Activated CD8-positive, alpha-beta memory T cell treated with anti-CD3 and anti-CD28 coated beads for 4 hours (primary cell): ENCODE data around the gene RNU6-8.

ENCODE experiments used
- DNase-seq, 2 donors: peaks; one replicate each; pipeline ENCODE4 v3.0.0-alpha.2; 2020; ENCODE audit warnings: low read depth in 2 of 2

Gene RNU6-8

GRCh38 chr14:32203928-32204357 lies 874 bp upstream of the RNU6-8 start:
- DNase-seq: no peak

- no peak for DNase-seq
Measured at GRCh38 chr14:32202491-32202997, 525 bp downstream of the RNU6-8 start.

GRCh38 chr14:32201816-32202490 lies 1.1 kb downstream of the RNU6-8 start, which contains the start of gene RNU6-7:
Gene RNU6-7 (plus strand): TSS chr14:32202045.
- DNase-seq: no peak

- peak; percentile 24 to 49 for DNase-seq
Measured at GRCh38 chr14:32201193-32201815, 1.8 kb downstream of the RNU6-8 start.

- DNase-seq: no peak
Measured at GRCh38 chr14:32200368-32201192, 2.5 kb downstream of the RNU6-8 start.

- DNase-seq: no peak
Measured at GRCh38 chr14:32197919-32198318, 5.2 kb downstream of the RNU6-8 start.

- no peak for DNase-seq
Measured at GRCh38 chr14:32195636-32196035, 7.4 kb downstream of the RNU6-8 start.

GRCh38 chr14:32193532-32193931 lies 9.5 kb downstream of the RNU6-8 start:
- no peak for DNase-seq

- DNase-seq: no peak
Measured at GRCh38 chr14:32192712-32193373, 10.2 kb downstream of the RNU6-8 start.

- DNase-seq: no peak
Measured at GRCh38 chr14:32190673-32191072, 12.4 kb downstream of the RNU6-8 start.

GRCh38 chr14:32189811-32190210 lies 13.3 kb downstream of the RNU6-8 start:
- no peak for DNase-seq

GRCh38 chr14:32186248-32186647 lies 16.8 kb downstream of the RNU6-8 start:
- DNase-seq: no peak

- DNase-seq: no peak
Measured at GRCh38 chr14:32185097-32185496, 18.0 kb downstream of the RNU6-8 start.

GRCh38 chr14:32183151-32184058 lies 19.7 kb downstream of the RNU6-8 start:
- no peak for DNase-seq

- DNase-seq: no peak
Measured at GRCh38 chr14:32171469-32171868, 31.6 kb downstream of the RNU6-8 start.

GRCh38 chr14:32169191-32169590 lies 33.9 kb downstream of the RNU6-8 start:
- DNase-seq: no peak

GRCh38 chr14:32167907-32168306 lies 35.2 kb downstream of the RNU6-8 start:
- DNase-seq: no peak

- DNase-seq: no peak
Measured at GRCh38 chr14:32166924-32167323, 36.1 kb downstream of the RNU6-8 start.

GRCh38 chr14:32166029-32166428 lies 37.0 kb downstream of the RNU6-8 start:
- no peak for DNase-seq
